Daoy (cell line): ENCODE measurements around the gene BMP7. TPM values are rescaled to one million over a fixed set of nuclear protein-coding genes. Genes with fewer than 3 reads are reported as not detected.
"Not testable (repeated sequence)": the region's sequence is repeated elsewhere in the genome, so short reads cannot be mapped to it uniquely, and the experiment has no call there.

ENCODE experiments used
- DNase-seq: peaks from one replicate; pipeline ENCODE4 v3.0.0-alpha.2; 2015; ENCODE audit warnings: low read depth
- total RNA-seq: library from RNA; depleted of rRNA; stranded (reverse); fragments of >200 nt; shearing (Covaris generic); gene quantifications from 2 replicates; pipeline ENCODE4 v1.2.3, GENCODE V29; 2014

Gene BMP7
- total RNA-seq, 1 experiment from 2014 or later = 12.7 TPM

DNA sequence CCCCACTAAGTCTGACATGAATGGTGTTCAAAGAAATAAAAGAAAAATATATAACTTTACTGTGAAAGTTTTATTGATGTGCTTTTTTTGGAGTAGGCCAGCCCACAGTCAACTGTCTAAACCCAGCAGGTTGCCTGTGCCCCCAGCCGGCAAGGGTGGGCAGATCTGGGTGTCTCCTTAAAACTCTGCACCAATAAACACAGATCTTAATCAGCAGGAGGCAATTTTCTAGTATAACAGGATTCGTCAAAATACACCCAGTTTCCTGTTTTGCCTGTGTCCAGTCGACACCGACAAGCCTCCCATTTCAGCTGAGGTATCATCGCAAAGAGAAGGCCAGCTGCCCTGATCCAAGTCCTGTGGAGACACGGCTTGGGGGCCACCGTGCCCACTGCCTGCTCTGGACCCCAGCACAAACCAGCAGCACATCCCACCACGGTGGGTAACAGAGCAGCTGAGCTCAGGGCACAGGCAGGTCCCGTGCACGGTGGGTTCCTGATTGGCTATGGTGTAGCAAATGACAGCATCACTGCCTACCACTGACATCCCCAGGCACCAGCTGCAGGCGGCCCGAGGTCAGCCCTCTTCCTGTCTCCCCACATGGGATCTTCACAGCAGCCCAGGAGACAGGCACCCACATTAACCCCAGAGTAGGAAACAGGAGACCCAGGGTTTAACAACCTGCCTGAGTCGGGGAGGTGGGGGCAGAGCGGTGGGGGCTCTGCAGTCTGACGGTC is 15.7 kb downstream of the BMP7 start:
- DNase-seq = peak; percentile 66

DNA sequence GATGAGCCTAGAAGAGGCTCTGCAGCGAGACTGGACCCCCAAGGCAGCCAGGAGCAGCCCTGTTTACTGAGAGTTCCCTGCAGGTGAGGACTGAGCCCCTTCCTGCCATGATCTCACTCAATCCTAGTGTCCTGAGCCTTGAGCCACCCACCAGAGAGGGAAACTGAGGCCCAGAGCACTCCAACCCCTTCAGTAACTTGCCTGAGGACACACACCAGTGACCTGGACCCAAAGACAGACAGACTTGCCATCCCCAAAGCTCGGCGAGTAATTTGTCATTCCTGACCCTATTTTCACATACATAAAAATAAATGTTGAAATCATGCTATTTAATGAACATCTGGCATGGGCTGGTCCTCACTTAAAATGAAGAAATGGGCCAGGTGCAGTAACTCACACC is 16.7 kb downstream of the BMP7 start:
- DNase-seq = no peak

DNA sequence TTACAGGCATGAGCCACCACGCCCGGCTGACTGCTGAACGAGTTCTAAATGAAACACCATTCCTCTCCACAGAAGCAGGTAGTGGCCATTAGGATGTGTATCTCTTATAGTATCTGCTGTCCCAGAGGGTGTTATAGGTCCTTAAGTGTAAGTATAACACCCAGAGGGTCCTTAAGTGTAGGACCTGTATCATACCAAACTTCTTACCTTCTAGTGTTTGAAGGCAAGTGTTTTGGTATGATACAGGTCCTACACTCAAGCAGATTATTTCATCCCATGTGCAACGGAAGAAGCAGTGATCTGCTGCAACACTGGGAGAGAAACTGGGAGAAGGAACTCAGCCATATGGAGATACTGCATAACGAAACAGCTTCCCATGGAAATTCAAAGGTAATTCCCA is 17.4 kb downstream of the BMP7 start:
- DNase-seq = no peak

DNA sequence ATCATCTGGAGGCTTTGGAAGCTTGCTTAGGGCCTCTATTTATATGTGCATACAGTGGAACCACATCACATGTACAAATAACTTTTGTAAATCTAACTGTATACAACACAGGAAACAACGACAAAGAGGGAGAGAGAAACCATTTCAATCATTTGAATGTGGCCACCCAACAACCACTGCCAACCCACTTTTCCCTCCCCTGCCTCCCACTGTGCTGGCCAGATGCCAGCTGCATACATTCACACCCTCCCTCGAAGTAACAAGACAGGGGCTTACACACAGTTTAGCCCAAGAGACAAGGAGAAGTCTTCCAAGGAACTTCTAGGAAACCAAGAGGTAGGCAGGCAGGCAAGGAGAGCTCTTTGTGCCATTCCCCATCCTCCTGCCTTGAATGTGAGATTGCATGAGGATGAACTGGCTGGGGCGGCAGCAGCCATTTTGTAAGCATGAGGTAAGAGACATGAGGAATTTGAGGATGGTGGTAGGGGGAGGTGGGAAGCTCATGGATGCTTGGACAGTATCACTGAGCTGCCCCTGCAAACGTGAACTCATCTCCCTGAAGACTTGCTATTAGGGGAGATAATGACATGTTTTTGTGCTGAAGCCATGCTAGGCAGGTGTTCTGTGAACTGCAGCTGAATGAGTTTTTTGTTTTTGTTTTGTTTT is 18.2 kb downstream of the BMP7 start:
- peak; percentile 49 for DNase-seq

DNA sequence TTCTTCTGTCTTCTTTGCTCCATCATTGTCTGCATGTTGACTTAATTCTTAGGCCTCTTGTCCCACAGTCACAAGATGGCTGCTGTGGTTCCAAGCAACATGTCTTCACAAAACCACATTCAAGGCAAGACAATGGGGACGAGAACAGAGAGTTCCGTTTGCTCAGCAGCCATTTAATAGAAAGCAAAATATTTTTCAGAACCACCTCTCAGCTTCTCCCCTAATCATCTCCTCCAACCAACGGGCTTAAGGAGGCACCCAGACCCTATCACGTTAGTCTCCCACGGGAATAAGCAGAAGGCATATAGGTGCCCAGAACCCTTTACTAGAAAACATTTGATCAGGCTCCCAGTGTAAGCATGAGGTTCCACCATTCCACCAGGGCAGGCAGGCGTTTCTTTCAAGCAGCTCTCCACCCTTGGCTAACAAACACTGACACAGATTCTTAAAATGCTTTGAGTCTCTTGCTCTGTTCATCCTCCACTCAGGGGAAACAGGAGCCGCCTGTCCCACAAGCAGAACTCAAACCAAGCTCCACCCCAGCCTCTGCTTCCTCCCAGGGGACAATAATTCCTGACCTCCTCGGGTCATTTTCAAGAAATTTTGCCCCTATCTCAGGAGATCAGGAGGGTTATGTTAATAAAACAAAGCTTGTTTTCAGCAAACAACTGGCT is 19.0 kb downstream of the BMP7 start:
- no peak for DNase-seq

DNA sequence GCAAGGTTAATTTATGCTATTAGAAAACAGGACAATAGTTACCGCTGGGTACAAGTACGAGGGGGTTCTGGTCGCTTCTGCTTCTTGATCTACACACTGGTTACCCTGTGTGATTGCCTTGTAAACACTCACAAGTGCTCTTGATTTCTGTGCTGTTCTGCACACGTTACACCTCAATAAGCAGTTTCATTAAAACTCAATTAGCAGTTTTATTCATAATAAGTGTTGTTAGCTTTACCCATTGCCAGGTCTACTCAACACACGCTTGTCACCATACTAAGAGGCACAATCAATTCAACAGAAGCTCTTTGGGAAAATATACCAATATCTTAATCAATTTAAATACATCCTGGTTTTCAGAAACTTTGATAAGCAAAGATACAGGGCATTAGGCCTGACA is 20.4 kb downstream of the BMP7 start:
- no peak for DNase-seq

DNA sequence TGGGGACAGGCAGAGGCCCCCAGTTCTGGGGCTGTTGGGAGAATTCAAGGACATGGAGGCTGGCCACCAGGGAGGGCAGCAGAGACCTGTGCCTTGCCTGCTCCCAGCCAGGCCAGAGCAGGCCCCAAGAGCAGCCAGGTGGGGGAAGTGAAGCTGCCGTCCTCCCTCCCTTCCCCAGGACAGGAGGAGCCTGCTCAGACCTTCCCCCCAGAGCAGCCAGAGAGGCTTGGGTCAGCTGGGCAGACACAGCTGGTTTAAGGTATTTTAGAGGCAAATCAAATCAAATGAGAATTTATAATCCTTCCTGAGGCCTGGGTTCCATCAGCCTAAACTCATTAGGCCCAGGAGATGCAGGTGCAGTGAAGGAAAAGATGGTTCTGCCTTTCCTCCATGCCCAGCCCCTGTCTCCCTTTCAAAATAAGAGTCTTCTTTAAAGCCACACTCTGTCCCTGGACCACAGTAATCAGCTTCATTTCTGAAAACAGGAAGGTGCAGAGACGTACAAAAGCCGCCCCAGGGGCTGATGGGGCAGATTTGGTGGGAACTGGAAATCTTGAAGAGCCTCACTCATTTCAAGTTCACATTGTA is 21.7 kb downstream of the BMP7 start:
- no peak for DNase-seq

DNA sequence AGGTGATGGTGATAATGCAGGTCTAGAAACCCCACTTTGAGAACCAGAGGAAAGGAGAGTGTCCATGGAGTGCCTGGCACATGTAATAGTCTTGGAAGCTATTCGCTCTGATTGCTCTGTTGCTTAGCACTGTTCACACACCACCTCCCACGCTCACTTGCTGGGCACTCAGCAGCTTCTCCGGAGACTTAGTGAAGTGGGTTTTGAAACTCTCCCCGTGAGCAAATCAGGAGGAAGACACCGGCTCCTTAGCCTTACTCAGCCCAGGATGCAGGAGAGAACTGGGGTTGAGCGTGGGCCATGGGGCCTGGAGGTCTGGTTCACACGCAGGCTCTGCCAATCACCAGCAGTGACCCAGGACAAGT is 22.2 kb downstream of the BMP7 start:
- no peak for DNase-seq

DNA sequence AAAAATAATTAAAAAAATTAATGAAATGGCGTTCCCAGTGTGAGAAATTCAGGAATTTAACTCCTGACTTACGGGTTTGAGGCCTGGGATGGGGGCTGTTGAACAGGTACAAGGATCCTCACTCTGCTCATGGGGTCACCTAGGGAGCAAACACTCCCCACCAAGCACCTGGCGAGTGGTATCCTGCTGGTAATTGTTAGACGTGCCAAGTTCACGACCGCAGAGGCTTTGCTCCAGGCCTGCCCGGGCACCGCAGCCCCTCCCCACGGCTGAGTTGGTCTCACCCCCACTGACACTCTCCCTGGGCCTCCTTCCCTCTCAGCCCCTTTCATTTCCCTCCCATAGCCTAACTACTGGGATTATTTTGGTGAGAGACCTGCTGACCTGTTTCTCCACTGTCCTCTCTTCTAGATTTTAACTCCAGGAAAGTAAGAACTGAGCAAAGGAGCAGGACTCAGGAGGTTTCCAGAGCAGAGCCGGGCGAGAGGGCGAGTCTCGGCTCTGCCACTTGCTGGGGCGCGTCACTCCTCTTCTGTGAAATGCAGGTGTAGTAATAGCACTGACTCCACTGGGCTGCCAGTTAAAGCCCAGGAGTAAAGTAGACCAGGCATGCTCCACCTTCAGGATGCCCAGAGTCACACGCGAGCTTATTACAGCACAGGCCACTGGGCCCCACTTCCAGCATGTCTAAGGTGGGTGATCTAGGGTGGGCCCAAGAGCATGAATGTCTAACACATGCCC is 22.8 kb downstream of the BMP7 start:
- DNase-seq = no peak

DNA sequence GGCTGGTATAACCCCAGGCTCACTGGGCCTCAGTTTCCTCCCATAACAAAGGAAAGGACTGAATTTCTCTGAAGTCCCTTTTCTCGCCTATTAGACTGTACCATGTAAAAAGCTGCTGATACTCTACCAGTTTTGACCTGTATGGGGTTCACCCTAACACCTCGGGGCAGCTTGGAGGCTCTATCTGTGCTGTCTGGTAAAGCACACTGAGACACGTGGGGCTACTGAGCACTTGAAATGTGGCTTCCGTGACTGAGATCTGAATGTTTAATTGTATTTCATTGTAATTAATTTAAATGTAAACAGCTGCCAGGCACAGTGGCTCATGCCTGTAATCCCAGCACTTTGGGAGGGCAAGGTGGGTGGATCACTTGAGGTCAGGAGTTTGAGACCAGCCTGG is 24.0 kb downstream of the BMP7 start:
- no peak for DNase-seq

DNA sequence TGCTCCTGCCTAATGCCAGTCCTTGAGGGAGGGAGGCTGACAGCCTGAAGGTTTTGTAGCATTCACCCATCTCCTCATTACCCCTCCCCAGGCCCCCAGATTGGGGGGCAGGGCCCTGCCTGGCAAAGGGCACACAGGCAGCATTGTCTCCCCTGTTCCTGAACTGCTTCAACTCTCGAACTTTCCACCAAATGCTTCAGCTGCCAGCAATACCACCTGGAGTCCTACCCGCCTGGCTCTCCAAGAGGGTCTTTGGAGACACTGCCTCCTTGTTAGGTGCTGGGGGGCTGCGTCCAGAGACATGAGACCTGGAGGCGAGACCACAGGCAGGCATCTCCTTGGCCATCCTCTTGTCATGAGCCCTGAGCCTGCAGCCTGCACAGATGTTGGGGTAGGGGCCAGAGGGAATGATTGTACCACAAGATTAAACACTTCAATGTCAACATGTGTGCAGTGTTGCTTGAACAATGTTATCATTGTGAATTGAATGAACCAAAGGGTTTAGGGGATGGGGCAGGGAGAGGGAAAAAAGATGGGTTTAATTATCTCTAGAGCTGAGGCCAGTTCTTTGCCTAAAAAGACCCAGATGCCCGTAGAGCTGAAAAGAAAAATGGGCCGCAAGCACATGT is 25.0 kb downstream of the BMP7 start:
- no peak for DNase-seq

DNA sequence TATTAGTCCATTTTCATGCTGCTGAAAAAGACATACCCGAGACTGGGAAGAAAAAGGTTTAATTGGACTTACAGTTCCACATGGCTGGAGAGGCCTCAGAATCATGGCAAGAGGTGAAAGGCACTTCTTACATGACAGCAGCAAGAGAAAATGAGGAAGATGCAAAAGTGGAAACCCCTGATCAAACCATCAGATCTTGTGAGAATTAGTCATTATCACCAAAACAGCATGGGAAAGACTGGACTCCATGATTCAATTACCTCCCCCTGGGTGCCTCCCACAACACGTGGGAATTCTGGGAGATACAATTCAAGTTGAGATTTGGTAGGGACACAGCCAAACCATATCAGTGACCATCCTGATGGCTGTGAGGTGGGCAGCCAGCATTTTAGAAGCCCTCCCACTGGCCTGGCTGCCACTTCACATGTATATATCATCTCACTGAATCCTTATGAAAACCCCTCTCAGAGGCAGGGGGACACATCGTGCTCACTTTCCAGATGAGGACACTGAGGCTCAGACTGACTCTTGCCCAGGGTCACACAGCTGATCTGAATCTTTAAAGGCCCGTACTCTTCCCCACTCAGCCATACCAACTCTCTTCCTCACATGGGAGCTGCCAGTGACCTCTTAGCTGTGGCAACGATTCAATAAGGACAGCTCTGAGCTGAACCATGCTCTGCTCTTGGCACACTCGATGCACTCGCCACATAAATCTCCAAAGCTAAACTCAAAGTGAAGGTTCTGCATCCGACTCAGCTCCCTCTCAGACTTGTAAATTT is 25.7 kb downstream of the BMP7 start:
- DNase-seq = no peak

DNA sequence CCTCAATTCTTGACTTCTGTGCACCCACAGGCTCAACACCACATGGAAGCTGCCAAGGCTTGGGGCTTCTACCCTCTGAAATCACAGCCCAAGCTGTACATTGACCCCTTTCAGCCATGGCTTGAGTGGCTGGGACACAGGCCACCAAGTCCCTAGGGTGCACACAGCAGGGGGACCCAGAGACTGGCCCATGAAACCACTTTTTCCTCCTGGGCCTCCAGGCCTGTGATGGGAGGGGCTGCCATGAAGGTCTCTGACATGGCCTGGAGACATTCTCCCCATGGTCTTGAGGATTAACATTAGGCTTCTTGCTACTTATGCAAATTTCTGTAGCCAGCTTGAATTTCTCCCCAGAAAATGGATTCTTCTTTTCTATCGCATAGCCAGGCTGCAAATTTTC is 26.7 kb downstream of the BMP7 start:
- not testable (repeated sequence) for DNase-seq

DNA sequence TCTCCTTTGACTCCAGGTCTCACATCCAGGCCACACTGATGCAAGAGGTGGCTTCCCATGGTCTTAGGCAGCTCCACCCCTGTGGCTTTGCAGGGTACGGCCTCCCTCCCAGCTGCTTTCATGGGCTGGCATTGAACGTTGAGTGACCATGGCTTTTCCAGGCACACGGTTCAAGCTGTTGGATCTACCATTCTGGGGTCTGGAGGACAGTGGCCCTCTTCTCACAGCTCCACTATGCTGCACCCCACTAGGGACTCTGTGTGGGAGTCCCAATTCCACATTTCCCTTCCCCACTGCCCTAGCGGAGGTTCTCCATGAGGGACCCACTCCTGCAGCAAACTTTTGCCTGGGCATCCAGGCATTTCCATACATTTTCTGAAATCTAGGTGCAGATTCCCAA is 27.1 kb downstream of the BMP7 start:
- DNase-seq = not testable (repeated sequence)

DNA sequence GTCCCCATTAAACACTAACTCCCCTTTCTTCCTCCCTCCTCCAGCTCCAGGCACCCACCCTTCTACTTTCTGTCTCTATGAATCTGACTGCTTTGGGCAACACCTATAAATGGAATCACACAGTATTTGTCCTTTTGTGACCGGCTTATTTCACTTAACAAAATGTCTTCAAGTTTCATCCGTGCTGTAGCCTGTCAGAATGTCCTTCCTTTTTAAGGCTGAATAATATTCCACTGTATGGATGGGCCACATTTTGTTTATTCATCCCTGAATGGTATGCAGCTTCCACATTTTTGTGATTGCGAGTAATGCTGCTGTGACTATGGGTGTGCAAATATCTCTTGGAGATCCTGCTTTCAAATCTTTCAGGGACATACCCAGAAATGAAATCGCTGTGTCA is 28.4 kb downstream of the BMP7 start:
- DNase-seq = no peak

DNA sequence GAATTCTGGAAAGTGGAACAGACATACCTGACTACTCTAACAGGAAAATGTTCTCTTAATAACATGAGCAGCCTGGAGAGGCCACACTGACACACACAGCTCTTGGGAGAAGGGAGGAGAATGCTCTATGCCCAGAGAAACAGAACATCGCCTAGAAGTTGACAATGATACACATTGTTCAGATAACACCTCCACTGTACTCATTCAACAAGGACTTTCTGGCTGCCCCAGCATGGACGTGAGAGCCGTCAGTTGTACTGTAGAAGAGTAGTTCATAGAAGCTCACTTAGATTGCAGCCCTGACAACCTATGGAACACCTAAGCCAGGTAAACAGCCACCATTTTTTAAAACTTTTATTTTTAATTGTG is 28.9 kb downstream of the BMP7 start:
- no peak for DNase-seq

DNA sequence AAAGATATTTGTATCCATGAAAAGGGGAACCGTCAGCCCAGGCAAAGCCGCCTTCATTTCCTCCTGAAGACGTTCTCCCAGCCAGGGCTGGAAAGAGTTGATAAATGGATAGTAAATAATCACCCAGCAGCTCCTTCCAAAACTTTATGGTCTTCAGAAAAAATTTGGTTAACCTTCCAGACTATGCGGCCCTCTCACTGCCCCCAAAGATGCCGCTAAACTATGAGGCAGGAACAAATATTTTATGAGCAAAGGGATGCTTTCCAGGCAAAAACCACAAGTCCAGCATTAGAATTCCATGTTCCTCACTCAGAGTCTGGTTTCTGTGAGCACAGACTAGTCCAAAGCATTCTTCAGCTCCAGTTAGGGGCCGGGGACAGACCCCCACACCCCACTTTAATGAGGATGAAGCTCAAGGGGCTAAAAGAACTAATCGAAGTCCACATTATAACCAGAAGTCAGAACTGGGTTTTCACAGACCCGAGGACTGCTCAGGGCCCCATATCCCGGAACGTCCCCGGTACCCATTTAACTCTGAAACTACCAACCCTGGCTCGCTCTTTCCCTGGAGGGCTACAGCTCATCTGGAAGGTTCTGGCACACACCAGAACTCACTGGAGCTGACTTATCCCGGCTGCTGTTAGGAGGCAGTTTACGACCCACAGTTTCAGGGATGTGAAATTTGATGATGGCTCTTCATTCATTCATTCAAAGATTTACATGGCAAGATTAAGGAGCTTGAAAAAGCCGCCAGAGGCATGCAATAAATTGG is 29.4 kb downstream of the BMP7 start:
- no peak for DNase-seq

DNA sequence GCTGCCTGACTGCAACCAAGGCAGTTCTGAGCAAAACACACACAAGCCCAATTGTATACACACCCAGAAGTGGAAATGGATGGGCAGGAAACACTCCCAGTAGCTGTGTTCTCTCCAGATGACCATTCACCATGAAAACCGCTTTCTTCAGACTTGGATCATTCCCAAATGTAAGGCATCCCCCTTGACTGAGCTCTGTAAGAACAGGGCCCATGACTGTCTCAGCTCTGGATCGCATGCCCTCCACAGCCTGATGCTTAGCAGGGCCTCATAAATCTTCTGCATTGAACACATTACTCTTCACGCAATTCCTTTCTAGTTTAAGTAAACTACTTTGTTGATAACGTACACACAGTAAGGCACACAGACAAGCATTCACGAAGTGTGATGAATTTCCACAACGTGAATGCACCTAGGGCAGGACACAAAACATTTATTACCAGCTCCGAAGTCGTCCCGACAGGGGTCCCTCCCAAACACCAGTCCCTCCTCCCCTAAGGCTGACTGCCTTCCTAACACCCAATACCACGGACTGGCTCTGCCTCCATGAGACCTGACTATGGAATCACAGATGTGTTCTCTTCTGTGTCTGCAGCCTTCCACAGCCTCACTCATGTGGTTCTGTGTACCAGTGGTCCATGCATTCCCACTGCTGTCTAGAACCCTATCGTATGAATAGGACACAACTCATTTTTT is 31.7 kb downstream of the BMP7 start:
- DNase-seq = no peak

DNA sequence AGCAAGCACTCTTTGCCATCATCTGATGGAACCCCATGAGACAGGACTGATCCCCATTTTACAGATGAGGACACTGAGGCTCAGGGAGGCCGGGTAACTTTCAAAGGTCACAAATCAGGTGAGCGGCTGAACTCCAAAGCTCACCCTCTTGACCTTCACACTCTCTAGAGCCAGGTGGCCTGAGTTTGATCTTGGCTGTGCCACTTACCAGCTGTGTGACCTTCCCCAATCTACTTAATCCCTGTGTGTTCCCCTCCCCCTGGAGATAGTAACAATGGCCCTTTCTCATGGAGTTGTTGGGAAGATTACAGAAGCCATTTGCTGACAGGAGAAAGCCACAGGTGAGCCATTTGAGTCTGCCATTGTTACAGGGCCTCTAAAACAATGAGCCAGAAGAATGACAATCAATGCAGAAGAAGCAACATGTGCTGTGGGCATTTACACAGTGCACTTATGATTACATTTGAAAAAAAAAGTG is 34.5 kb downstream of the BMP7 start:
- DNase-seq = no peak
